BE2C (cell line): Measurements from ENCODE around the gene SGSH.

Experiments
- DNase-seq: peaks from one replicate; pipeline ENCODE4 v3.0.0-alpha.2; 2020
- H3K27me3 ChIP-seq: fragments of 250-450 bp; sonication (Bioruptor Pico); 2 replicates; pipeline ENCODE4 v1.5.1; 2020; ENCODE audit warnings: mild to moderate bottlenecking
- H3K36me3 ChIP-seq: fragments of 250-450 bp; sonication (Bioruptor Pico); 2 replicates; pipeline ENCODE4 v1.5.1; 2020; ENCODE audit warnings: mild to moderate bottlenecking
- H3K4me1 ChIP-seq: fragments of 250-450 bp; sonication (Bioruptor Pico); 2 replicates; pipeline ENCODE4 v1.5.1; 2020
- H3K4me3 ChIP-seq: 2 replicates; pipeline ENCODE4 v1.5.1; 2011; ENCODE audit warnings: low read depth, low read length
- H3K9me3 ChIP-seq: fragments of 250-450 bp; sonication (Bioruptor Pico); 2 replicates; pipeline ENCODE4 v1.5.1; 2020
- CTCF ChIP-seq: IDR thresholded peaks from 2 replicates; pipeline ENCODE4 v1.5.1; 2012; ENCODE audit warnings: mild to moderate bottlenecking, low read depth, low read length

SGSH gene

GRCh38 chr17:80227156-80227555, 7.0 kb upstream of the SGSH start:
- Histone ChIP-seq H3K9me3 (no peaks in the 10 kb centered on the region), H3K4me1 (no peaks in the 10 kb centered on the region), H3K36me3 (no peaks in the 10 kb centered on the region), H3K4me3 (no peak overlapping the region), H3K27me3 (no peaks in the 10 kb centered on the region)
- no peak for DNase-seq
- no peak for TF ChIP-seq CTCF

- Histone ChIP-seq H3K36me3 (no peaks in the 10 kb centered on the region), H3K9me3 (no peaks in the 10 kb centered on the region), H3K27me3 (no peaks in the 10 kb centered on the region), H3K4me1 (no peaks in the 10 kb centered on the region), H3K4me3 (no peak overlapping the region)
- no peak for DNase-seq
- no peak for TF ChIP-seq CTCF
These were observed 5.1 kb upstream of the SGSH start for GRCh38 chr17:80225230-80225629.

- Histone ChIP-seq H3K4me3 (no peak overlapping the region), H3K4me1 (no peaks in the 10 kb centered on the region), H3K36me3 (no peaks in the 10 kb centered on the region), H3K9me3 (no peaks in the 10 kb centered on the region), H3K27me3 (no peaks in the 10 kb centered on the region)
- TF ChIP-seq CTCF, result no peak
- DNase-seq, result no peak
These were observed 4.5 kb upstream of the SGSH start for GRCh38 chr17:80224683-80225082.

GRCh38 chr17:80223838-80224497, 3.8 kb upstream of the SGSH start:
- Histone ChIP-seq H3K36me3 (no peaks in the 10 kb centered on the region), H3K4me3 (no peak overlapping the region), H3K27me3 (no peaks in the 10 kb centered on the region), H3K9me3 (no peaks in the 10 kb centered on the region), H3K4me1 (peaks cover 3% of the 10 kb centered on the region)
- no peak for DNase-seq
- no peak for TF ChIP-seq CTCF

- no peak overlapping the region for H3K4me3 ChIP-seq
- TF ChIP-seq CTCF, result no peak
- DNase-seq, result no peak
- no peaks in the 10 kb centered on the region for H3K36me3 ChIP-seq
- H3K9me3 ChIP-seq, result no peaks in the 10 kb centered on the region
- no peaks in the 10 kb centered on the region for H3K27me3 ChIP-seq
- peaks cover 6% of the 10 kb centered on the region for H3K4me1 ChIP-seq
These were observed 3.1 kb upstream of the SGSH start for GRCh38 chr17:80223142-80223815.
